Measurements from ENCODE around the gene CFAP57.

DNA sequence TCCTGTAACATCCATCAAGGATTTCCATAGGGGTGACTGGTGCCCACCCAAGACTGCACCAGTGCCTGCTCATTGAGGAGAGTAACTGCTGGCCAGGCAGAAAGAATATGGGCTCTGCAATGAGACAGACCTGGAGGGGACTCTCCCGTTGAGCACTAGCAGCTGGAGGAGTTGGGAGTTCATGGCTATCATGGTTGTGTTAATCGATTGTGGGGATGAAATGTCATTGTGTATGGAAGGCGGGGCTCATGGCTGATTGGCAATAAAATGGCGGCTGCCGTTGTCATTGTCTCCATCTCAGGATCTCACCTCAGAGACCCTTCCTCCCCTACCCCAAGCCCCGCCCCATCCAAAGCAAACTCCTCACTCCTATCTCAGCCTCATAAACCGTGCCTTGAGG is 101.6 kb downstream of the CFAP57 start:
- TF ChIP-seq, protein P1, sequence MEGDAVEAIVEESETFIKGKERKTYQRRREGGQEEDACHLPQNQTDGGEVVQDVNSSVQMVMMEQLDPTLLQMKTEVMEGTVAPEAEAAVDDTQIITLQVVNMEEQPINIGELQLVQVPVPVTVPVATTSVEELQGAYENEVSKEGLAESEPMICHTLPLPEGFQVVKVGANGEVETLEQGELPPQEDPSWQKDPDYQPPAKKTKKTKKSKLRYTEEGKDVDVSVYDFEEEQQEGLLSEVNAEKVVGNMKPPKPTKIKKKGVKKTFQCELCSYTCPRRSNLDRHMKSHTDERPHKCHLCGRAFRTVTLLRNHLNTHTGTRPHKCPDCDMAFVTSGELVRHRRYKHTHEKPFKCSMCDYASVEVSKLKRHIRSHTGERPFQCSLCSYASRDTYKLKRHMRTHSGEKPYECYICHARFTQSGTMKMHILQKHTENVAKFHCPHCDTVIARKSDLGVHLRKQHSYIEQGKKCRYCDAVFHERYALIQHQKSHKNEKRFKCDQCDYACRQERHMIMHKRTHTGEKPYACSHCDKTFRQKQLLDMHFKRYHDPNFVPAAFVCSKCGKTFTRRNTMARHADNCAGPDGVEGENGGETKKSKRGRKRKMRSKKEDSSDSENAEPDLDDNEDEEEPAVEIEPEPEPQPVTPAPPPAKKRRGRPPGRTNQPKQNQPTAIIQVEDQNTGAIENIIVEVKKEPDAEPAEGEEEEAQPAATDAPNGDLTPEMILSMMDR (IDR thresholded peaks at IDR 0.05) = no peak
- no peak for TF ChIP-seq POLR2AphosphoS5 (IDR thresholded peaks at IDR 0.05)

Measured in suprapubic skin (tissue), 3 donors.